ENCODE results near the gene FOXRED1.
A peak's percentile ranks its signal among the peaks of the same experiment; 100 is the strongest.

The FOXRED1 gene

GRCh38 chr11:126282736-126283591, 14.0 kb downstream of the FOXRED1 start, which contains the start of gene TIRAP:
TSS of gene TIRAP (plus strand) at chr11:126283093. CDS start at chr11:126290895, 7,802 bp downstream.
- ChIA-PET POLR2A (interaction anchor here (0.6 to 2.9 kb wide), 7 partner anchors 10 to 380 kb away, joined by 3 to 27 read pairs (median 4); partner anchors contain the start of genes DCPS, FOXRED1, PUS3 and SRPRA), CTCF (interaction anchor here (0.8 kb wide), 1 partner anchor 201 kb away, joined by 3 read pairs; no protein-coding TSS in a partner anchor)
- DNase-seq (ENCODE audit: extremely low spot score): peak; percentile 67
- TF ChIP-seq HDGF (IDR thresholded peaks at IDR 0.05; ENCODE audit: borderline replicate concordance) (no peak), CTBP1 (IDR thresholded peaks at IDR 0.05; ENCODE audit: borderline replicate concordance) (no peak), NFRKB (IDR thresholded peaks at IDR 0.05) (no peak), FOXA1 (IDR thresholded peaks at IDR 0.05) (no peak), BHLHE40 (IDR thresholded peaks at IDR 0.05; ENCODE audit: borderline replicate concordance) (no peak), FOXK2 (IDR thresholded peaks at IDR 0.05) (no peak), ZNF384 (IDR thresholded peaks at IDR 0.05) (no peak), FOXM1 (IDR thresholded peaks at IDR 0.05; ENCODE audit: borderline replicate concordance) (no peak), SUZ12 (IDR thresholded peaks at IDR 0.05) (no peak), LEF1 (IDR thresholded peaks at IDR 0.05; ENCODE audit: borderline replicate concordance) (no peak), TARDBP (IDR thresholded peaks at IDR 0.05) (no peak), L3MBTL2 (conservative IDR thresholded peaks at IDR 0.05) (no peak; the same call in 1 of the 2 replicates)

- POLR2A ChIA-PET: no interaction called here
- CTCF ChIA-PET: no interaction called here
- TF ChIP-seq PKNOX1 (IDR thresholded peaks at IDR 0.05) (no peak), TARDBP (IDR thresholded peaks at IDR 0.05) (no peak), NFRKB (IDR thresholded peaks at IDR 0.05) (no peak), BHLHE40 (IDR thresholded peaks at IDR 0.05; ENCODE audit: borderline replicate concordance) (no peak), SUZ12 (IDR thresholded peaks at IDR 0.05) (no peak), FOXK2 (IDR thresholded peaks at IDR 0.05) (no peak), CTBP1 (IDR thresholded peaks at IDR 0.05; ENCODE audit: borderline replicate concordance) (no peak), ZNF384 (IDR thresholded peaks at IDR 0.05) (no peak), FOXM1 (IDR thresholded peaks at IDR 0.05; ENCODE audit: borderline replicate concordance) (no peak), LEF1 (IDR thresholded peaks at IDR 0.05; ENCODE audit: borderline replicate concordance) (no peak), ARNT (IDR thresholded peaks at IDR 0.05) (no peak), FOXA1 (IDR thresholded peaks at IDR 0.05) (no peak), ELF4 (IDR thresholded peaks at IDR 0.05) (no peak), L3MBTL2 (conservative IDR thresholded peaks at IDR 0.05) (no peak), HDGF (IDR thresholded peaks at IDR 0.05; ENCODE audit: borderline replicate concordance) (no peak), SP1 (IDR thresholded peaks at IDR 0.05) (no peak)
- no peak for DNase-seq (ENCODE audit: extremely low spot score)
These were observed 15.9 kb downstream of the FOXRED1 start for GRCh38 chr11:126284829-126285228.

GRCh38 chr11:126288237-126288636, 19.3 kb downstream of the FOXRED1 start:
- TF ChIP-seq SP1 (IDR thresholded peaks at IDR 0.05) (no peak), HDGF (IDR thresholded peaks at IDR 0.05; ENCODE audit: borderline replicate concordance) (no peak), FOXA1 (IDR thresholded peaks at IDR 0.05) (no peak), SUZ12 (IDR thresholded peaks at IDR 0.05) (no peak), ZNF384 (IDR thresholded peaks at IDR 0.05) (no peak), LEF1 (IDR thresholded peaks at IDR 0.05; ENCODE audit: borderline replicate concordance) (no peak), L3MBTL2 (conservative IDR thresholded peaks at IDR 0.05) (no peak), TARDBP (IDR thresholded peaks at IDR 0.05) (no peak), FOXM1 (IDR thresholded peaks at IDR 0.05; ENCODE audit: borderline replicate concordance) (no peak), BHLHE40 (IDR thresholded peaks at IDR 0.05; ENCODE audit: borderline replicate concordance) (no peak), ELF4 (IDR thresholded peaks at IDR 0.05) (no peak)
- no peak for DNase-seq (ENCODE audit: extremely low spot score)
- POLR2A ChIA-PET: no interaction called here
- CTCF ChIA-PET: no interaction called here

- POLR2A ChIA-PET: interaction anchor here (1.2 to 1.7 kb wide), 2 partner anchors 13 to 22 kb away, joined by 3 to 7 read pairs; partner anchors contain the start of genes DCPS, FOXRED1 and SRPRA
- TF ChIP-seq TARDBP (IDR thresholded peaks at IDR 0.05) (no peak), FOXA1 (IDR thresholded peaks at IDR 0.05) (no peak), ARNT (IDR thresholded peaks at IDR 0.05) (no peak), SUZ12 (IDR thresholded peaks at IDR 0.05) (no peak), LEF1 (IDR thresholded peaks at IDR 0.05; ENCODE audit: borderline replicate concordance) (no peak), ELF4 (IDR thresholded peaks at IDR 0.05) (no peak), SP1 (IDR thresholded peaks at IDR 0.05) (no peak), NFRKB (IDR thresholded peaks at IDR 0.05) (no peak), ZNF384 (IDR thresholded peaks at IDR 0.05) (no peak), BHLHE40 (IDR thresholded peaks at IDR 0.05; ENCODE audit: borderline replicate concordance) (no peak), PKNOX1 (IDR thresholded peaks at IDR 0.05) (no peak)
- CTCF ChIA-PET: no interaction called here
- no peak for DNase-seq (ENCODE audit: extremely low spot score)
These were observed 21.9 kb downstream of the FOXRED1 start for GRCh38 chr11:126290887-126291286.

GRCh38 chr11:126293726-126294125, 24.8 kb downstream of the FOXRED1 start:
- CTCF ChIA-PET: interaction anchor here (0.6 to 1.4 kb wide), 3 partner anchors 10 to 67 kb away, joined by 3 to 4 read pairs (median 4); partner anchors contain the start of gene DCPS
- TF ChIP-seq ELF4 (IDR thresholded peaks at IDR 0.05) (no peak), SUZ12 (IDR thresholded peaks at IDR 0.05) (no peak), NFRKB (IDR thresholded peaks at IDR 0.05) (no peak)
- no peak for DNase-seq (ENCODE audit: extremely low spot score)
- POLR2A ChIA-PET: interaction anchor here (1.6 kb wide), 1 partner anchor 10 kb away, joined by 4 read pairs; the partner anchor contains the start of gene DCPS

GRCh38 chr11:126297004-126297403, 28.1 kb downstream of the FOXRED1 start:
- ChIA-PET POLR2A (no interaction called here), CTCF (no interaction called here)
- TF ChIP-seq SP1 (IDR thresholded peaks at IDR 0.05): no peak
- no peak for TF ChIP-seq HDGF (IDR thresholded peaks at IDR 0.05; ENCODE audit: borderline replicate concordance)
- TF ChIP-seq FOXK2 (IDR thresholded peaks at IDR 0.05): no peak
- TF ChIP-seq L3MBTL2 (conservative IDR thresholded peaks at IDR 0.05): no peak
- TF ChIP-seq FOXM1 (IDR thresholded peaks at IDR 0.05; ENCODE audit: borderline replicate concordance): no peak
- TF ChIP-seq ELF4 (IDR thresholded peaks at IDR 0.05): no peak
- no peak for TF ChIP-seq CTBP1 (IDR thresholded peaks at IDR 0.05; ENCODE audit: borderline replicate concordance)
- no peak for TF ChIP-seq NFRKB (IDR thresholded peaks at IDR 0.05)
- no peak for TF ChIP-seq ZNF384 (IDR thresholded peaks at IDR 0.05)
- no peak for DNase-seq (ENCODE audit: extremely low spot score)

Measured in HEK293T (cell line).